Limb (tissue), 2 donors: ENCODE measurements around the gene ARHGAP12.
"Not testable (repeated sequence)": the region's sequence is repeated elsewhere in the genome, so short reads cannot be mapped to it uniquely, and the experiment has no call there.

Source experiments
- DNase-seq, 2 donors: peaks; one replicate each; pipeline ENCODE4 v3.0.0-alpha.2; 2016; ENCODE audit errors: extremely low spot score in 2 of 2

ARHGAP12 gene

GRCh38 chr10:31926160-31926559, 2.5 kb downstream of the ARHGAP12 start:
- DNase-seq: no peak

- DNase-seq: no peak
Observed at GRCh38 chr10:31924833-31925232, 3.8 kb downstream of the ARHGAP12 start.

- DNase-seq: no peak
Observed at GRCh38 chr10:31923389-31923788, 5.2 kb downstream of the ARHGAP12 start.

- DNase-seq: no peak
Observed at GRCh38 chr10:31921031-31921430, 7.6 kb downstream of the ARHGAP12 start.

- DNase-seq: no peak
Observed at GRCh38 chr10:31920538-31920937, 8.1 kb downstream of the ARHGAP12 start.

DNA sequence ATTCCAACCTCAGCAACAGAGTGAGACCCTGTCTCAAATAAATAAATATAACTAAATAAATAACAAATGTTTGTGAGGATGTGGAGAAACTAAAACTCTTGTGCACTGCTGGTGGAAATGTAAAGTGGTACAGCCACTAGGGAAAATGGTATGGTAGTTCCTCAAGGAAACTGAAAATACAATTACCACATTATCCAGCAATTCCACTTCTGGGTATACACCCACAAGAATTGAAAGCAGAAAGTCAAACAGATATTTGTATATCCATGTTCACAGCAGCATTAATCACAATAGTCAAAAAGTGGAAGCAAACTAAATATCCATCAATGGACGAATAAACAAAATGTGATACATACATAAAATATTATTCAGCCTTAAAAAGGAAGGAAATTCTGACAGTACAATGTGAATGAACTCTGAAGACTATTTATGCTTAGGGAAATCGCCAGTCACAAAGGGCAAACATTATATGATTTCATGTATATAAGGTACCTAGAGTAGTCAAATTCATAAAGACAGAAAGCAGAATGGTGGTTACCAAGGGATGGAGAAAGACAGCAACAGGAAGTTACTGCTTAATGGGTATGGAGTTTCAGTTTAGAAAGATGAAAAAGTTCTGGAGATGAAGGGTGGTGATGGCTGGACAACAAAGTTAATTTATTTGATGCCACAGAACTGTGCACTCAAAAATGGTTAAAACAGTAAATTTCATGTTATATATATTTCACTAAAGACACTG, 9.8 kb downstream of the ARHGAP12 start:
- DNase-seq: no peak

DNA sequence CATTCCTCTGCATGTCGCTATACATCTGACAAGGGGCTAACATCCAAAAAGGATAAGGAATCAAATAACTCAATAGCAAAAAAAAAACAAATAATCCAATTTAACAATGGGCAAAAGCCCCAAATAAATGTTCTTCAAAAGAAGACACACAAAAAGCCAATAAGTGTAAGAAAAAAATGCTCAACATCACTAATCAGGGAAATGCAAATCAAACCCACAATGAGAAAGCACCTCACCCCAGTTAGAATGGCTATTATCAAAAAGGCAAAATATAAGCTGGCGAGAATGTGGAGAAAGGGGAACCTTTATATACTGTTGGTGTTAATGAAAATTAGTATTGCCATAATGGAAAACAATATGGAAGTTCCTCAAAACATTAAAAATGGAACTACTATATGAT, 14.3 kb downstream of the ARHGAP12 start:
- no peak for DNase-seq

GRCh38 chr10:31912898-31913850, 15.5 kb downstream of the ARHGAP12 start:
- no peak for DNase-seq

DNA sequence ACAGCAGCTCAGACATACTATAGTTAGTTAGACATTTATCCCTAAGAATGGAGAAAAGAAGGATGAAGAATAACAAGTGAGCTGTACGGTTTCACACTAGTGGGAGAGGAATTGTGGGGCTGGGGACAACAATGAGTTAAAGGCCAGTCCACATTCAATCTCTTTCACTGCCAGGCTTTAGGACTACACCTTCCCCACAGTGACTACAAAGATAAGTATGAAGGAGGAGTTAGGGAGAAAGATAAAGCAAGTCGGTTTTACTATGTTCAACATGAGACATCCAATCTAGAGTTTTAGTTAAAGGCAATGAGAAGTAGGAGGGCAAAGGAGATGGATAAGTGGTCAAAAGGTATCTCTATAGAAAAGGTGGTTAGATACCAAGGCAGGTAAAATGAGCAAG, 16.3 kb downstream of the ARHGAP12 start:
- DNase-seq: no peak

GRCh38 chr10:31910016-31910415, 18.6 kb downstream of the ARHGAP12 start:
- DNase-seq: no peak

GRCh38 chr10:31908157-31908556, 20.5 kb downstream of the ARHGAP12 start:
- no peak for DNase-seq

- DNase-seq: no peak
Observed at GRCh38 chr10:31906039-31906438, 22.6 kb downstream of the ARHGAP12 start.

- no peak for DNase-seq
Observed at GRCh38 chr10:31905586-31905985, 23.0 kb downstream of the ARHGAP12 start.

- DNase-seq: no peak
Observed at GRCh38 chr10:31902625-31903024, 26.0 kb downstream of the ARHGAP12 start.

DNA sequence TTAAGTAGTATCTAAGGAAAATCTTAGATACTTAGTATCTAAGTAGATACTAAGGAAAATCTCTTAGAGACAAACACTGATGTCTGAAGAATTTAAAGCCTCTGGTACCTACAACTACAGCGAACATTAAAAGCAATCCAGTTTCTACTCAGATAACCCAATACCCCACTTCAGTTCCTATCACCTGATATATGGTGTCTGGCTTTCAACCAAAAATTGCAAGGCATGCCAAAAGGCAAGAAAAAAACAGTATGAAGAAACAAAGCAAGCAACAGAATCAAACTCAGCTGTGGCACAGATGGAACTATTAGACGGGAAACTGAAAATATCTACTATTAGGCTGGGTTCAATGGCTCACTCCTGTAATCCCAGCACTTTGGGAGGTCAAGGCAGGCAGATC, 31.1 kb downstream of the ARHGAP12 start:
- no peak for DNase-seq

DNA sequence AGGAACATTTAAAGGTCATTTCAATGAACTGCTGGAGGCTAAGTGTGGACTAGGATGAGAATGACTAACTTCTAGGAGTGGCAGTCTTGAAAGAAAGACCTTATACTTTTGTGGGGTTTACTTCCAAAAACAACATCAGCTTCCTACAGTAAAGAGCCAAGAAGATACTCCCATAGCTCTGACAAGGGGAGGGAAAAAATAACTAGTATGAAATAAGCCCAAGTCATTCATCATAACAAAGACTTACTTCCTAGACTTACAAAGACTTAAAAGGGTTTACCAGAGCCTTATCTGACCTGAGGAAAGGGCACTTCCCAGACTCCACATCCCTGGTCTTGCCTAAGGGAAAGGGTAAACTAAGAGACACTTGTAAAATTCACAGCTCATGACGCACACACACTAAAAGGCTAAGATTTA, 31.7 kb downstream of the ARHGAP12 start:
- peak in 1 of 2 donors; percentile 15 for DNase-seq

- not testable (repeated sequence) for DNase-seq
Observed at GRCh38 chr10:31895722-31896121, 32.9 kb downstream of the ARHGAP12 start.

DNA sequence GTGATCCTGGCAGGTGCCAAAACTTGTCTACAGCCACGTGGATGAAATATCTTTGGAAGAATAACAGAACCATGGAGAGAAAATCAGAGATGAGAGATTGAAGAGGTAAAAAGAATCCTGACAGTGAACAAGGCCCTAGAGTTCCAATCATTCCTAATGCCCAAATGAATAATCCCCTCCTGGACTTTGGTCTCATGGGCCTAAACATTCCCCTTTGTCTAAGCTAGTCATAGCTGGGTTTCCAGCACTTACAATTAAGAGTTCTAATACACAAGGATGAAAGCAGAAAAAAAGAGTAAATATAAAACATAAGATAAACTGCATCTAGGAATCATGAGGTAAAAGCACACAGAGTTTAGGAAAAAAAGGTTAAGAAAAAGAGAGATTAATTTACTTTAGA, 40.2 kb downstream of the ARHGAP12 start:
- DNase-seq: no peak

DNA sequence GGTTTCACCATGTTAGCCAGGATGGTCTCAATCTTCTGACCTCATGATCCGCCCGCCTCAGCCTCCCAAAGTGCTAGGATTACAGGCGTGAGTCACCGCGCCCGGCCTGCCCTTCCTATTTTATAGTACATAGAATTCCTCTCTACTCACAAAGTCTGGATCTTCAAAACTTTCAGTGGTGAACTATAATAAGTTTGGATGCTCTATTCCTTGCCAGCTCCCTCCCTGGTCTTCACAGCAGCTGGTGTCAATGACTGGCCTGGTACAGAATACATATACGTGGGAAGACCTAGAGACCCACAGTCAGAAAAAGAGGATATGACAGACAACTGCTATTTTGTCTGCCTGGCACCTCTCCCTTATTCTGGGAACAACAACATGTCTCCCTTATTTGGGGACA, 40.8 kb downstream of the ARHGAP12 start:
- DNase-seq: no peak

DNA sequence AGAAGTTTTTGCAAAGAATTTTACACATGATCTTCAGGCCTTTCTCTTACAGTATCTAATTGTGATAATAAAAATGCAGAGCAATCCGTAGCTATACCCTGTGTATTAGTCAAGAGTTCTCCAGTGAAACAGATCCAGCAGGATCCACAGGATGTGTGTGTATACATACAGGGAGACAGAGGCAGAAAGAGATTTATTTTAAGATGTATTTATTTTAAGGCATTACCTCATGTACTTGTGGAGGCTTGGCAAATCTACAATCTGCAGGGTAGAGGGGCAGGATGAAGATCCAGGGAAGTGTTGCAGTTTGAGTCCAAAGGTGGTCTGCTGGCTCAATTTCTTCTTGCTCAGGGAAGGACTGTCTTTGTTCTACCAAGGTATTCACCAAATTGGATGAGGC, 41.7 kb downstream of the ARHGAP12 start:
- no peak for DNase-seq

GRCh38 chr10:31885971-31886370, 42.7 kb downstream of the ARHGAP12 start:
- DNase-seq: no peak

- no peak for DNase-seq
Observed at GRCh38 chr10:31884386-31884785, 44.2 kb downstream of the ARHGAP12 start.

- DNase-seq: no peak
Observed at GRCh38 chr10:31883397-31883796, 45.2 kb downstream of the ARHGAP12 start.
